Measurements from ENCODE around the gene DHFR. TPM values are rescaled to one million over a fixed set of nuclear protein-coding genes. Genes with fewer than 3 reads are reported as not detected.

The DHFR gene
- total and polyA plus RNA-seq, 8 donors = 19.5 to 69.8 (median 43.7) TPM

DNA sequence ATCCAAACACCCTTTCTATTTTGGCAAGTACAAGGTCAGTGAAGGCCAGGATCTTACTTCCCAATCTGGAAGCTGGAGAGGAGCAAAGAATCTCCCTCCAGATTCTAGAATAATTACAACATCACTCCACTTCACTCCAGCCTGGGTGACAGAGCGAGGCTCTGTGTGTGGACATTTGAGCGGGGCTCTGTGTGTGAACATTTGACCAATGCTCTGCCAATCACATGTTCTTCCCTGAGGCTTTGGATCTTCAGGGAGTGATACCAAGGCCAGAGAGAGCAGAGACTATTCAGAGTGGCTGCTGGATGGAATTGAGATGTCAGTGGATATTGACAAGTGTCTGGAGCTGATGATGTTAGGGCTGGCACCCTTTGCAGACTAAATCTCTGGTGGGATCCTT lies 60.0 kb downstream of the DHFR start:
- no peak for DNase-seq
- ATAC-seq = no peak
- peaks cover 0 to 7% of the 10 kb centered on the region in 2 donors for H3K4me1 ChIP-seq
- H3K27ac ChIP-seq = no peak overlapping the region
- no peak overlapping the region for H3K4me3 ChIP-seq
- TF ChIP-seq CTCF (IDR thresholded peaks at IDR 0.05) = no peak
- no peaks in the 10 kb centered on the region for H3K9me3 ChIP-seq
- intact Hi-C loops (cut with DNase I) = no loop called here
- H3K27me3 ChIP-seq = no peaks in the 10 kb centered on the region
- H3K36me3 ChIP-seq = no peaks in the 10 kb centered on the region

GRCh38 chr5:80592761-80593160 lies 62.0 kb downstream of the DHFR start:
- TF ChIP-seq CTCF (IDR thresholded peaks at IDR 0.05) = no peak
- H3K36me3 ChIP-seq = no peaks in the 10 kb centered on the region
- DNase-seq (no peak), ATAC-seq (peak; percentile 39)
- H3K9me3 ChIP-seq = no peaks in the 10 kb centered on the region
- H3K27me3 ChIP-seq = no peaks in the 10 kb centered on the region
- peaks cover 0 to 7% of the 10 kb centered on the region in 2 donors for H3K4me1 ChIP-seq
- H3K4me3 ChIP-seq = no peak overlapping the region
- H3K27ac ChIP-seq = no peak overlapping the region
- intact Hi-C loops (cut with DNase I) = no loop called here

- Histone ChIP-seq H3K4me3 (no peak overlapping the region), H3K27ac (no peak overlapping the region), H3K36me3 (no peaks in the 10 kb centered on the region), H3K27me3 (no peaks in the 10 kb centered on the region), H3K4me1 (peaks cover 0 to 7% of the 10 kb centered on the region in 2 donors), H3K9me3 (no peaks in the 10 kb centered on the region)
- TF ChIP-seq CTCF (IDR thresholded peaks at IDR 0.05) = no peak
- ATAC-seq (peak; percentile 82), DNase-seq (no peak)
- intact Hi-C loops (cut with DNase I) = no loop called here
Measured at GRCh38 chr5:80592105-80592504, 62.7 kb downstream of the DHFR start.

- no peak for TF ChIP-seq CTCF (IDR thresholded peaks at IDR 0.05)
- no peak overlapping the region for H3K4me3 ChIP-seq
- peaks cover 0 to 7% of the 10 kb centered on the region in 2 donors for H3K4me1 ChIP-seq
- no peaks in the 10 kb centered on the region for H3K27me3 ChIP-seq
- no peaks in the 10 kb centered on the region for H3K9me3 ChIP-seq
- intact Hi-C loops (cut with DNase I) = no loop called here
- peak; percentile 16 for ATAC-seq
- no peaks in the 10 kb centered on the region for H3K36me3 ChIP-seq
- no peak for DNase-seq
- no peak overlapping the region for H3K27ac ChIP-seq
Measured at GRCh38 chr5:80591352-80591751, 63.4 kb downstream of the DHFR start.

DNA sequence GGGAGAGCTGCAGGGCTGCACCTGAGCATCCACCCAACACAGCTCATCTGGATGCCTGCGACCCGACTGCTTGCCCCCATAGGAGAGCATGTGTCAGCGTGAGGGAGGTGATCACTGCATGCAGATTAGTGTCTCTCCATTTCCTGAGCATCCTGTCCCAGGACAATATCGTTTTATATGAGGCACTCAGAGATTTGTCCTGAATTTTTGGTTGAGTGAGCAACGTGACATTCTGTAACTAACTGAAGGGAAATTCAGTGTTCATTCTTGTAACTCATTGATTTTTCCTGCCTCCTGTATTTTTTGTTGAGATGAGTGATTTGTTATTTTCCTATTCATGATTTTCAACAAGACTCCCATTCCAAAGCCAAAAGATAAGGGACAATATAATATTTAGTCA lies 64.0 kb downstream of the DHFR start:
- Histone ChIP-seq H3K27ac (no peak overlapping the region), H3K4me3 (no peak overlapping the region), H3K27me3 (no peaks in the 10 kb centered on the region), H3K36me3 (no peaks in the 10 kb centered on the region), H3K9me3 (no peaks in the 10 kb centered on the region), H3K4me1 (peaks cover 0 to 7% of the 10 kb centered on the region in 2 donors)
- intact Hi-C loops (cut with DNase I) = no loop called here
- ATAC-seq = no peak
- TF ChIP-seq CTCF (IDR thresholded peaks at IDR 0.05) = no peak
- DNase-seq = no peak

Measured in left lung (tissue), 10 donors.